Brain microvascular endothelial cell (primary cell): ENCODE results near the gene ADRA2C.

Experiments
- DNase-seq: peaks from one replicate; pipeline ENCODE4 v3.0.0-alpha.2; 2020
- H3K27ac ChIP-seq: fragments of 250-450 bp; sonication (Bioruptor Pico); 2 replicates; pipeline ENCODE4 v1.5.1; 2020; ENCODE audit warnings: mild to moderate bottlenecking, moderate library complexity
- H3K27me3 ChIP-seq: fragments of 250-450 bp; sonication (Bioruptor Pico); replicated peaks from 2 replicates; pipeline ENCODE4 v1.5.1; 2020; ENCODE audit warnings: mild to moderate bottlenecking
- H3K36me3 ChIP-seq: fragments of 250-450 bp; sonication (Bioruptor Pico); replicated peaks from 2 replicates; pipeline ENCODE4 v1.5.1; 2020; ENCODE audit warnings: mild to moderate bottlenecking
- H3K4me3 ChIP-seq: 2 replicates; pipeline ENCODE4 v1.5.1; 2011; ENCODE audit warnings: low read depth, mild to moderate bottlenecking, control low read depth, low read length, moderate library complexity
- CTCF ChIP-seq: IDR thresholded peaks from 2 replicates; pipeline ENCODE4 v1.5.1; 2011; ENCODE audit warnings: low read depth, mild to moderate bottlenecking, moderate library complexity, low read length, control low read depth, inconsistent platforms; ENCODE audit errors: missing control alignments
- in situ Hi-C: cut with HindIII; loops from 2 replicates; pipeline ENCODE4 v1.10.0; 2017; ENCODE audit warnings: low sequenced_read_pairs, low pct_ligation_motif_present

ADRA2C gene

GRCh38 chr4:3736806-3737205, 29.4 kb upstream of the ADRA2C start:
- in situ Hi-C loops: no loop called here
- no peak overlapping the region for H3K27ac ChIP-seq
- H3K27me3 ChIP-seq: no peaks in the 10 kb centered on the region
- DNase-seq: no peak
- no peak overlapping the region for H3K4me3 ChIP-seq
- H3K36me3 ChIP-seq: no peaks in the 10 kb centered on the region
- TF ChIP-seq CTCF: no peak

DNA sequence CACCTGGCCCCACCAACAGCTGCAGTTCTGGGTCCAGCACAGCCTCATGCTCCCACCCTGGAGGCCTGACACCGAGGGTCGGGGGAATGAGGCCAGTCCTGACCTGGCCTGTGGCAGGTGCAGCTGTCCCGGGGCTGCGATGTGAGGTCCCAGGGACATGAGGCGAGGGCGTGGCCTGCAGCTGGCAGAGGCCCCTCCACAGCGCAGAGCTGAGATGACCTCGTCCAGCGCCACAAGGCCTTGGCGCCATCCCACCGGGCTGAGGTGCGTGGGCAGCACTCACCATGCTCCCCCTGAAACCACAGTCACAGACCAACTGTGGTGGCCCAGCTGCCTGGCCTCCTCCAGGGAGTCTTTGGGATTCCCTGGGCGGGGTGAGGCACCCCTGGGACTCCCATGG, 26.6 kb upstream of the ADRA2C start:
- no peak overlapping the region for H3K27ac ChIP-seq
- no peak overlapping the region for H3K4me3 ChIP-seq
- no peaks in the 10 kb centered on the region for H3K36me3 ChIP-seq
- DNase-seq: no peak
- H3K27me3 ChIP-seq: peaks cover 9% of the 10 kb centered on the region
- in situ Hi-C loops: no loop called here
- TF ChIP-seq CTCF: no peak

GRCh38 chr4:3740256-3740655, 25.9 kb upstream of the ADRA2C start:
- H3K27me3 ChIP-seq: peaks cover 16% of the 10 kb centered on the region
- DNase-seq: no peak
- TF ChIP-seq CTCF: no peak
- no peak overlapping the region for H3K4me3 ChIP-seq
- in situ Hi-C loops: no loop called here
- H3K27ac ChIP-seq: no peak overlapping the region
- H3K36me3 ChIP-seq: no peaks in the 10 kb centered on the region

GRCh38 chr4:3741217-3742011, 24.8 kb upstream of the ADRA2C start:
- H3K27ac ChIP-seq: no peak overlapping the region
- H3K36me3 ChIP-seq: no peaks in the 10 kb centered on the region
- no peak for DNase-seq
- H3K4me3 ChIP-seq: no peak overlapping the region
- peaks cover 19% of the 10 kb centered on the region for H3K27me3 ChIP-seq
- in situ Hi-C loops: no loop called here
- TF ChIP-seq CTCF: no peak

- in situ Hi-C loops: no loop called here
- no peak for TF ChIP-seq CTCF
- no peak for DNase-seq
- no peaks in the 10 kb centered on the region for H3K36me3 ChIP-seq
- peaks cover 19% of the 10 kb centered on the region for H3K27me3 ChIP-seq
- no peak overlapping the region for H3K27ac ChIP-seq
- H3K4me3 ChIP-seq: no peak overlapping the region
Observed at GRCh38 chr4:3742610-3743009, 23.6 kb upstream of the ADRA2C start.

GRCh38 chr4:3744232-3744631, 22.0 kb upstream of the ADRA2C start:
- Histone ChIP-seq H3K4me3 (no peak overlapping the region), H3K27me3 (peaks cover 27% of the 10 kb centered on the region), H3K27ac (no peak overlapping the region), H3K36me3 (no peaks in the 10 kb centered on the region)
- DNase-seq: no peak
- no peak for TF ChIP-seq CTCF
- in situ Hi-C loops: no loop called here
